Stomach (tissue), 4 donors: ENCODE results near the gene RPL10.

Source experiments
- CTCF ChIP-seq, 7 experiments: fragments of 450-650 bp in 4 of 7; fragments of 200-600 bp in 3 of 7; sonication (generic) in 3 of 7; IDR thresholded peaks; one replicate each; pipeline ENCODE4 v1.5.1; 2016 to 2019; ENCODE audit warnings: antibody characterized with exemption in 7 of 7, control low read depth in 2 of 7, mild to moderate bottlenecking in 1 of 7
- EP300 ChIP-seq: sonication (generic); formaldehyde crosslinking; IDR thresholded peaks from one replicate; pipeline ENCODE4 v1.6.1; 2017; ENCODE audit warnings: antibody characterized with exemption
- POLR2A ChIP-seq, 4 donors: fragments of 450-650 bp; IDR thresholded peaks; one replicate each; pipeline ENCODE4 v1.6.1; 2016; ENCODE audit warnings: antibody characterized with exemption in 4 of 4, control low read depth in 2 of 4, mild to moderate bottlenecking in 1 of 4, moderate library complexity in 1 of 4
- POLR2AphosphoS5 ChIP-seq, 3 donors: sonication (generic); formaldehyde crosslinking; IDR thresholded peaks; one replicate each; pipeline ENCODE4 v1.6.1; 2016; ENCODE audit warnings: antibody characterized with exemption in 3 of 3

GRCh38 chrX:154355776-154356140 is 42.4 kb upstream of the RPL10 start:
- TF ChIP-seq CTCF (IDR thresholded peaks at IDR 0.05), result no peak
- no peak for TF ChIP-seq POLR2A (IDR thresholded peaks at IDR 0.05)
- TF ChIP-seq POLR2AphosphoS5 (IDR thresholded peaks at IDR 0.05), result no peak
- TF ChIP-seq EP300, result no peak
